HepG2 (cell line): ENCODE results near the gene ABHD17C.

ENCODE experiments used
- CHD4 ChIP-seq: fragments of 200-600 bp; sonication (generic); IDR thresholded peaks from 2 replicates; pipeline ENCODE4 v1.7.0; 2017; ENCODE audit warnings: mild to moderate bottlenecking, low read length, borderline replicate concordance
- MAZ ChIP-seq, 2 experiments: sonication (generic) in 1 of 2; formaldehyde crosslinking in 1 of 2; IDR thresholded peaks; 2 replicates each; pipeline versions ENCODE4 v1.5.0 to v1.6.1; 2012 to 2020; ENCODE audit warnings: low read depth in 2 of 2, mild to moderate bottlenecking in 2 of 2, borderline replicate concordance in 1 of 2, improper control_type of control experiment in 1 of 2, low read length in 1 of 2, missing genetic modification reagents in 1 of 2, moderate library complexity in 1 of 2
- NAIF1 ChIP-seq: sonication (generic); formaldehyde crosslinking; IDR thresholded peaks from 2 replicates; pipeline ENCODE4 v1.5.0; 2020; ENCODE audit warnings: mild to moderate bottlenecking, missing genetic modification reagents, borderline replicate concordance
- POLR2AphosphoS2 ChIP-seq: IDR thresholded peaks from 2 replicates; pipeline ENCODE4 v1.6.1; 2011; ENCODE audit warnings: low read depth, low read length, improper control_type of control experiment
- RXRA ChIP-seq: sonication (generic); formaldehyde crosslinking; IDR thresholded peaks from 2 replicates; pipeline ENCODE4 v1.5.1; 2020; ENCODE audit warnings: missing genetic modification reagents
- SMAD3 ChIP-seq: sonication (generic); formaldehyde crosslinking; IDR thresholded peaks from 2 replicates; pipeline ENCODE4 v1.4.0; 2020; ENCODE audit warnings: missing genetic modification reagents
- TF ChIP-seq, protein P1 (sequence below): sonication (generic); formaldehyde crosslinking; IDR thresholded peaks from 2 replicates; pipeline ENCODE4 v1.5.0; 2020; ENCODE audit warnings: mild to moderate bottlenecking, missing genetic modification reagents, moderate library complexity
- TF ChIP-seq, protein P2 (sequence below): sonication (generic); formaldehyde crosslinking; IDR thresholded peaks from 2 replicates; pipeline ENCODE4 v1.8.1; 2022; ENCODE audit warnings: mild to moderate bottlenecking, missing genetic modification reagents
- TF ChIP-seq, protein P3 (sequence below): IDR thresholded peaks from 2 replicates; pipeline ENCODE4 v1.6.1; 2016; ENCODE audit warnings: control low read depth

DNA sequence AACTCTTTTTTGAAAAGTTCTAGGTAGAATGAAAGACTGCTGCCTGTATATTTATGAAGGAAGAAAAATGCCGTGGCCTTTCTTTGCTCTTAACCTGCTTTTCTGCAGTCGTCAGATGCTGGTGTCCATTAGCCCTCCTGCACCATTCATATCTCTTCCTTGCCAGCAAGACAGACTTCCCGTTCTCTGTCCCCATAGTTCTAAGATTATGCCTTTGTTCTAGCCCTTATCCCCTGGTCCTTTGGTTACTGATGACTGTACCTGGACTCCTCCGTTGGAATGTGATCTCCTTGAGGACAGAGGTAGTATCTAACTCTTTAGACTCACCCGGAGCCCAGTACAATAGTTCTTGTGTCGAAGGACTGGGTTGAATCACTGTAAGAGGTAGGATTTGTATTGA lies 16.8 kb downstream of the ABHD17C start:
- TF ChIP-seq, protein P1, sequence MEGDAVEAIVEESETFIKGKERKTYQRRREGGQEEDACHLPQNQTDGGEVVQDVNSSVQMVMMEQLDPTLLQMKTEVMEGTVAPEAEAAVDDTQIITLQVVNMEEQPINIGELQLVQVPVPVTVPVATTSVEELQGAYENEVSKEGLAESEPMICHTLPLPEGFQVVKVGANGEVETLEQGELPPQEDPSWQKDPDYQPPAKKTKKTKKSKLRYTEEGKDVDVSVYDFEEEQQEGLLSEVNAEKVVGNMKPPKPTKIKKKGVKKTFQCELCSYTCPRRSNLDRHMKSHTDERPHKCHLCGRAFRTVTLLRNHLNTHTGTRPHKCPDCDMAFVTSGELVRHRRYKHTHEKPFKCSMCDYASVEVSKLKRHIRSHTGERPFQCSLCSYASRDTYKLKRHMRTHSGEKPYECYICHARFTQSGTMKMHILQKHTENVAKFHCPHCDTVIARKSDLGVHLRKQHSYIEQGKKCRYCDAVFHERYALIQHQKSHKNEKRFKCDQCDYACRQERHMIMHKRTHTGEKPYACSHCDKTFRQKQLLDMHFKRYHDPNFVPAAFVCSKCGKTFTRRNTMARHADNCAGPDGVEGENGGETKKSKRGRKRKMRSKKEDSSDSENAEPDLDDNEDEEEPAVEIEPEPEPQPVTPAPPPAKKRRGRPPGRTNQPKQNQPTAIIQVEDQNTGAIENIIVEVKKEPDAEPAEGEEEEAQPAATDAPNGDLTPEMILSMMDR (CRISPR knock-in tag), result no peak
- TF ChIP-seq NAIF1 (CRISPR knock-in tag) (no peak), SMAD3 (CRISPR knock-in tag) (no peak), RXRA (CRISPR knock-in tag) (no peak), CHD4 (no peak), MAZ (IDR thresholded peaks at IDR 0.05; ENCODE audit: borderline replicate concordance, low read depth, low read length) (no peak), MAZ (CRISPR knock-in tag; IDR thresholded peaks at IDR 0.05; ENCODE audit: low read depth) (no peak), POLR2AphosphoS2 (no peak)
- TF ChIP-seq, protein P2, sequence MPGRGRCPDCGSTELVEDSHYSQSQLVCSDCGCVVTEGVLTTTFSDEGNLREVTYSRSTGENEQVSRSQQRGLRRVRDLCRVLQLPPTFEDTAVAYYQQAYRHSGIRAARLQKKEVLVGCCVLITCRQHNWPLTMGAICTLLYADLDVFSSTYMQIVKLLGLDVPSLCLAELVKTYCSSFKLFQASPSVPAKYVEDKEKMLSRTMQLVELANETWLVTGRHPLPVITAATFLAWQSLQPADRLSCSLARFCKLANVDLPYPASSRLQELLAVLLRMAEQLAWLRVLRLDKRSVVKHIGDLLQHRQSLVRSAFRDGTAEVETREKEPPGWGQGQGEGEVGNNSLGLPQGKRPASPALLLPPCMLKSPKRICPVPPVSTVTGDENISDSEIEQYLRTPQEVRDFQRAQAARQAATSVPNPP (CRISPR knock-in tag), result no peak
- TF ChIP-seq, protein P3, sequence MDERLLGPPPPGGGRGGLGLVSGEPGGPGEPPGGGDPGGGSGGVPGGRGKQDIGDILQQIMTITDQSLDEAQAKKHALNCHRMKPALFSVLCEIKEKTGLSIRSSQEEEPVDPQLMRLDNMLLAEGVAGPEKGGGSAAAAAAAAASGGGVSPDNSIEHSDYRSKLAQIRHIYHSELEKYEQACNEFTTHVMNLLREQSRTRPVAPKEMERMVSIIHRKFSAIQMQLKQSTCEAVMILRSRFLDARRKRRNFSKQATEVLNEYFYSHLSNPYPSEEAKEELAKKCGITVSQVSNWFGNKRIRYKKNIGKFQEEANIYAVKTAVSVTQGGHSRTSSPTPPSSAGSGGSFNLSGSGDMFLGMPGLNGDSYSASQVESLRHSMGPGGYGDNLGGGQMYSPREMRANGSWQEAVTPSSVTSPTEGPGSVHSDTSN (CRISPR knock-in tag), result no peak
